RPMI7951 (cell line): ENCODE data around the gene PSMB5. TPM values are rescaled to one million over a fixed set of nuclear protein-coding genes. Genes with fewer than 3 reads are reported as not detected.
A peak's percentile ranks its signal among the peaks of the same experiment; 100 is the strongest.

Experiments used
- DNase-seq: peaks from one replicate; pipeline ENCODE4 v3.0.0-alpha.2; 2012; ENCODE audit warnings: low read depth
- total RNA-seq: library from RNA; depleted of rRNA; stranded (reverse); fragments of >200 nt; shearing (Covaris generic); gene quantifications from 2 replicates; pipeline ENCODE4 v1.2.3, GENCODE V29; 2014

PSMB5 gene
- total RNA-seq, 1 experiment from 2014 or later: 309 TPM

- no peak for DNase-seq
Measured at GRCh38 chr14:23058654-23059504, 24.2 kb upstream of the PSMB5 start.

DNA sequence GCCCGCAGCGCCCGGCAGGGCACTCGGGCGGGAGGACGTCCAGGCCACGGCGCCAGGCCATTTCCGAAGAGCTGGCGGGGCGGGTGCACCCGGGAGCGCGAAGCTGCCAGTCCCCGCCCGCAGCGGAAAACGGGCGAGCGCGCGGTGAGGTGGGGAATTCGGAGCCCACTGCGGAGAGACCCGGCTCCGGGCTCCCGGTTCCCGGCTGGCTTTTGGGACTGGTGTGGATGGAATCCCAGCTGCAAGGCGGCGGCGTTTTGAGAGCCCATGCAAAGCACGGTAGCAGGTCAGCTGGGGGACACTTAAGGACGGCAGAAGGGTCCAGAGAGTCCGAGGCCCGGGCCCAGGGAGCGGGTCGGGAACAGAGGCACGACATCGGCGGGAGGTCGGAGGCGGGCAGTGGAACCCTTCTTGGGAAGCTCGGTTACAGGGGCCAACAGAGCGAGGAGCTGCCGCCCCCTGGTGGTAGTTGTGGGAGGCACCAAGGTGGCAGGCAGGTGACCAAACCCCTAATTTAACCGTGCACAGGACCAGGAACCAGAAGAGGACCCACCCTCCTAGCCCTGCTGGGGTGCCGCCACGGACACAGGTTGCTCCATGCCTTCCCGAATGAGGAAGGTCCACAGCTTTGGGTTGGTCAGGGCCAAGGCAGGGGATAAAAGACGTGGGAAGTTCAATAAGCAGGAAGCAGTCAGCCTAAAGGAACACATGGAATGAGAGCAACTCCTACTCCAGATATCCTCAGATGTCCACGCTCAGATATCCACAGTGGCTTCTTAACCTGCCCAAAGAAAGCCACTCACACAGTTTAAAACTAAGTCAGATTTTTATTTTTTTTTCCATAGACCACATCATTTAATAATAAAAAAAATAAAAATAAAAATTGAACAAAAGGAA is 23.3 kb upstream of the PSMB5 start:
- peak; percentile 76 for DNase-seq

GRCh38 chr14:23056956-23057756 is 22.5 kb upstream of the PSMB5 start, which contains the start of gene CDH24:
Gene CDH24 (minus strand): TSS chr14:23057520. CDS start chr14:23055733, 1,787 bp downstream.
- peak; percentile 76 for DNase-seq

- peak; percentile 63 for DNase-seq
Measured at GRCh38 chr14:23056145-23056955, 21.6 kb upstream of the PSMB5 start.

GRCh38 chr14:23055621-23056144 is 21.0 kb upstream of the PSMB5 start:
- peak; percentile 45 for DNase-seq

DNA sequence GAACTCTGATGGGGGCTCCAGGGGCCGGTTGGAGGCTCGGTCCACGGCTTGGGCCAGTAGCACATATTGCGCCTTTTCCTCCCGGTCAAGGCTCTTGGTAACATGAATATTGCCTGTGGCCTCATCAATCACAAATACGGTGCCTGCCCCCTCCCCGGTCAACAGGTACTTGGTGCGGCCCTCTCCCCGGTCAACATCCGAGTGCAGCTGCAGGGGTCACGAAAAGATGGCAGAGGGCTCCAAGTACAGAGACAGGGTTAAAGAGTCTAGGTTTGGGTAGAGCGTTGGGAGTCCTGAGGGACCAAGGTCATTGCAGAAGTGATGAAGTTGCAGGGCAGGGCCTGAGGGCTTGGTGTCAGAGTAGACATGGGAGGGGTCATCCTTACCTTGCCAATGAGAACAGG is 20.4 kb upstream of the PSMB5 start:
- DNase-seq: no peak

- DNase-seq: no peak
Measured at GRCh38 chr14:23054000-23054811, 19.5 kb upstream of the PSMB5 start.

DNA sequence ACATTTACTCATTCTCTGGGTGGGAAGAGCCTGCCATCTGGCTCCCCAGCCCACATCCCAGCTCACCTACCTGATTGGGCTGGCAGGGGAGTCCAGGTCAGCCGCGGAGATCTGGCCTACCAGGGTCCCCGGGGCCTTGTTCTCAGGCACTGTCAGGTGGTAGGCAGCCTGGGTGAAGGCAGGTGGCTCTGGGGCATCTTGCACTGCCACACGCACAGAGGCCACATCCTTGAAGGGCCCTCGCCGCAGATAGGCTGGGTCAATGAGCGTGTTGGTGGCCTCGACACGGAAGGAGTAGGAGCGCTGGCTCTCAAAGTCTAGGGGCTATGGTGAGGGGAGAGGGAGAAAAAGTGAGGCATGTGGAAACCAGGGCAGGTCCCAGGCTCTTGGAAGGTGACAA is 18.7 kb upstream of the PSMB5 start:
- DNase-seq: no peak

GRCh38 chr14:23052671-23053070 is 18.0 kb upstream of the PSMB5 start:
- no peak for DNase-seq

DNA sequence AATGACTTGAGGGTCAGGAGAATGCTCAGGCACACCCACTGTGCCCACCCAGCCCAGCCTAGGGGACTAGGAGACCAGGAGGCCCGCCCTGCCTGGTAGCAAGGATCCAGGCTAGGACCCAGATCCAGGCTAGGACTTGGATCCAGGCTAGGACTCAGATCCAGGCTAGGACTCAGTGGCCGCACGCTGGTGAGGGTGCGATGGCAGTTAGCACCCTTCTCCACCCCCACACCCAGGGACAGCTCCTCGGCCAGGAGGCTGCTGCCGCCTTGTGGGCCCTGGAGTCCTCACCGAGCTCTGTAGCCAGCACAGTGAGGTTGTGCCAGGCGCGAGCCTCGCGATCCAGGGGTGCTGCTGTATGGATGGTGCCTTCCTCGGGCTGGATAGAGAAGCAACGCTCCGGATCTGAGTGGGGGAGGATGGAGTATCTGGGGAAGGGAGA is 17.5 kb upstream of the PSMB5 start:
- no peak for DNase-seq

- DNase-seq: no peak
Measured at GRCh38 chr14:23051141-23052057, 16.7 kb upstream of the PSMB5 start.

GRCh38 chr14:23049011-23049410 is 14.3 kb upstream of the PSMB5 start:
- no peak for DNase-seq

GRCh38 chr14:23047751-23048693 is 13.3 kb upstream of the PSMB5 start:
- DNase-seq: no peak

- no peak for DNase-seq
Measured at GRCh38 chr14:23047034-23047634, 12.4 kb upstream of the PSMB5 start.

DNA sequence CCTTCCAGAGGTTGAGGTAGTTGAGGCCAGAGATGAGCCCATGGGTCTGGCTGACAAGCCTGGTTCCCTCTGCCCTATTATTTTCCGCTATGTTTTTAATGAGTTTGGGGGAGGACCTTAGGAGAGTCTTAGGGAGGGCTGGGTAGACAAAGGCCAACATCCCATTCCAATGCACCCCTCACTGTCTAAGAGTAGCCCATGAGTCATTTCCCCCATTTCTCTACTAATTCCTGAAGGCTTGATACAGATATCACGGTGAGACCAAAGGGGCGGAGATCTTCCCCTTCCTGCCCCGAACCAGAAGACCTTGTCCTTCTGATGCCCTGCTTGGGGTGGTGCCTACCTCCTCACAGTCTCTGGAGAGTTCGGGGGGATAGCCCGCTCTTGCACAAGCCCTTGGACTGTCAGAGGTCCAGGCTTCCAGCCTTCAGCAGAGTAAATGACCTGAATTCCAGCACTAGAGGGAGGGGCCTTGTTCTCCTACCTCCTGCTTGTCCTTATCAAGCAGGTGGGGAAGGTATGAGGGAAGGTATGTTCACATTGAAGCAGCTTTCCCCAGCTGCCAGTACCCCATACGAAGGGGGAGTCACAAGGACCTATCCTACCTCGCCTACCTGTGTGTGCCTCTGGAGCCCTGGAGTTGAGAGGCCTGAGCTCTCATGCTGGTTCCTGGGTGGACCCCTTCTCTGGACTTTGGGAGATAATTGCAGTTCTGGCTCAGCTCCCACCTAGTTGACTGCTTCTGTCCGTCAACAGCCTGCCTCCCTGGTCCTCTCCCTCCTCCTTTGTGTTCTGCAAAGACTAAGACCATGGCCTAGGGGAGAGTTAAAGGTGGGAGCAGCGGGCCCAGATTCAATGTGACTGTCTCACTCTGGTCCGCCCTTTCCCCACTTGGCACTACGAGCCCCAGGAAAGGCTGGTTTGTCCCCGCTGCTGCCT is 11.0 kb upstream of the PSMB5 start:
- DNase-seq: no peak

GRCh38 chr14:23044840-23045239 is 10.1 kb upstream of the PSMB5 start:
- no peak for DNase-seq
